ENCODE results near the gene RFC5. TPM values are rescaled to one million over a fixed set of nuclear protein-coding genes. Genes with fewer than 3 reads are reported as not detected.
A peak's percentile ranks its signal among the peaks of the same experiment; 100 is the strongest.

RFC5 gene
- total RNA-seq, 4 donors from 2014 or later: 8.3 to 18.2 (median 10.6) TPM

DNA sequence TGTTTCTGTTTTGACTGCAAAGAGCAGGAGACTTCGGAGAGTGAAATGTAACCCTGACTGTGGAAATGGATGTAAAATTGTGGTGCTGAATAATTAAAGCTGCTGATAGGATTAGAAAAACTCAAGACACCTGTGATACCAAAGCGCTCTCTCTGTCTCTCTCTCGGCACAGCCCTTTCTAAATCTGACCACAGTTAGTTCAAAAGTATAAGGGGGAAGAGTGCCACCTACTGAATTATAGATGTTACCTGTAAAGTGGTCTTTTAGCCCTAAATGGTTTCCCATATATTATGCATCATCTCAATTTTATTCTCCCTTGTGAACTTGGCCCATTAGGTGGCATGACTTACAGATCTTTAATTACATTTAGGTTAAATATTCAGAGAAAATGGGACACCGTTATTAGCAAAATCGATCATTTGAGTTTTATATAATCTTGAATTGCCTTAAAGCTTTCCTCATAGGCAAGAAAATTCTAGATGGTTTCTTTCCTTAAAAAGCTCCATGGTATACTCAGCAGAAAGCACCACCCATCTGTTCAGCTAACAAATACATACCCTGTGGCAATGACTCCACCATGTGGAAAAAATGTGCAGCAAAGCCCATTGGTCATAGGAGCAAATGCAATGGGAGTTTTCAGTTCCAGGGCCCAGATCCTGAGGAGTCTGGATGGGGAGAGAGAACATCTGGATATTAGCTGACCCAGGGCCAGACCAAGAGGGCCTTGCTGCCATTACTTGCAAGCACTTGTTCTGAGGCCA is 18.1 kb downstream of the RFC5 start:
- H3K27ac ChIP-seq: no peak overlapping the region

DNA sequence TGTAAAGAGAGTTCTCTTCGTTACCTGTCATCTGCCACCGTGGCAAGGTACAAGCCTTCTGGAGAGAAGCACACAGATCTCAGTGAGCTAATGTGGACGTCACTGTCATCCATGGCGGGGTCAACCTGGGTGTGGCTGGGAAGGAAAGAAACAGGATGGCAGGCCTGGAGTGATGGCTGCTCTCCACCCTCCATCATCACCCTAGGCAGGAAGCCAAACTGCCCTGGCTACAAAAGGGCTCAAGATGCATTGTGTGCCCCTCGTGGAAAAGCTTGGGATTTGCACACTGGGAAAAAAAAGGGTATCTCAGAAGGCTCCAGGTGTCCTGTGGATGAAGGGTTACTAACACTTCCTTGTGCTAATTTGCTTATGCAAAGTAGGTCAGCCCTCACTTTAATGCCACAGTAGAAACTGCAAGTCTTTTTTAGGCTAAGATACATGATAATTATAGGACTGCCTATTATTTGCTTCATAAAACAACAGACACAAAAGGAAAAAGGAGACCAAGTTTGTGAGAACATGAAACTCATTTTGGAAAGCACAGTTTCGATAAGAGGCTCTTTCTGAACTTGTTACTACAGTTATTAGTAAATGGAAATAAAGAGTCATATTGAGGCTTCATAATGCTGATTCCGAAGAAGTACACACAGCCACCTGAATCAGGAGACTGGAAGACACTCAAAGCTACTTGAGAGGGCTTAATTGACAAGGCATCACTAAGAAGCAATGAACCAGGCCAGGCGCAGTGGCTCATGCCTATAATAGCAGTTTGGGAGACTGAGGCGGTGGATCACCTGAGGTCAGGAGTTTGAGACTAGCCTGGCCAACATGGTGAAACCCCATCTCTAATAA is 18.9 kb downstream of the RFC5 start:
- H3K4me1 ChIP-seq: no peaks in the 10 kb centered on the region
- no peak for TF ChIP-seq POLR2A (IDR thresholded peaks at IDR 0.05)
- TF ChIP-seq, protein P1, sequence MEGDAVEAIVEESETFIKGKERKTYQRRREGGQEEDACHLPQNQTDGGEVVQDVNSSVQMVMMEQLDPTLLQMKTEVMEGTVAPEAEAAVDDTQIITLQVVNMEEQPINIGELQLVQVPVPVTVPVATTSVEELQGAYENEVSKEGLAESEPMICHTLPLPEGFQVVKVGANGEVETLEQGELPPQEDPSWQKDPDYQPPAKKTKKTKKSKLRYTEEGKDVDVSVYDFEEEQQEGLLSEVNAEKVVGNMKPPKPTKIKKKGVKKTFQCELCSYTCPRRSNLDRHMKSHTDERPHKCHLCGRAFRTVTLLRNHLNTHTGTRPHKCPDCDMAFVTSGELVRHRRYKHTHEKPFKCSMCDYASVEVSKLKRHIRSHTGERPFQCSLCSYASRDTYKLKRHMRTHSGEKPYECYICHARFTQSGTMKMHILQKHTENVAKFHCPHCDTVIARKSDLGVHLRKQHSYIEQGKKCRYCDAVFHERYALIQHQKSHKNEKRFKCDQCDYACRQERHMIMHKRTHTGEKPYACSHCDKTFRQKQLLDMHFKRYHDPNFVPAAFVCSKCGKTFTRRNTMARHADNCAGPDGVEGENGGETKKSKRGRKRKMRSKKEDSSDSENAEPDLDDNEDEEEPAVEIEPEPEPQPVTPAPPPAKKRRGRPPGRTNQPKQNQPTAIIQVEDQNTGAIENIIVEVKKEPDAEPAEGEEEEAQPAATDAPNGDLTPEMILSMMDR (IDR thresholded peaks at IDR 0.05): no peak
- H3K27me3 ChIP-seq: no peaks in the 10 kb centered on the region
- H3K36me3 ChIP-seq: peaks cover 0 to 100% (median 0%) of the 10 kb centered on the region in 3 donors
- no peak for DNase-seq
- H3K9me3 ChIP-seq: no peaks in the 10 kb centered on the region
- no peak overlapping the region for H3K4me3 ChIP-seq
- H3K27ac ChIP-seq: no peak overlapping the region

More for the DNA sequence above, 18.1 kb downstream of the RFC5 start:
- no peaks in the 10 kb centered on the region for H3K27me3 ChIP-seq
- TF ChIP-seq, protein P1 (IDR thresholded peaks at IDR 0.05): peak in 3 of 6 experiments; percentile 32 to 39 (median 35)
- TF ChIP-seq POLR2A (IDR thresholded peaks at IDR 0.05): no peak
- DNase-seq: no peak
- H3K4me1 ChIP-seq: no peaks in the 10 kb centered on the region
- H3K36me3 ChIP-seq: peaks cover 0 to 98% (median 0%) of the 10 kb centered on the region in 3 donors
- no peaks in the 10 kb centered on the region for H3K9me3 ChIP-seq
- no peak overlapping the region for H3K4me3 ChIP-seq

DNA sequence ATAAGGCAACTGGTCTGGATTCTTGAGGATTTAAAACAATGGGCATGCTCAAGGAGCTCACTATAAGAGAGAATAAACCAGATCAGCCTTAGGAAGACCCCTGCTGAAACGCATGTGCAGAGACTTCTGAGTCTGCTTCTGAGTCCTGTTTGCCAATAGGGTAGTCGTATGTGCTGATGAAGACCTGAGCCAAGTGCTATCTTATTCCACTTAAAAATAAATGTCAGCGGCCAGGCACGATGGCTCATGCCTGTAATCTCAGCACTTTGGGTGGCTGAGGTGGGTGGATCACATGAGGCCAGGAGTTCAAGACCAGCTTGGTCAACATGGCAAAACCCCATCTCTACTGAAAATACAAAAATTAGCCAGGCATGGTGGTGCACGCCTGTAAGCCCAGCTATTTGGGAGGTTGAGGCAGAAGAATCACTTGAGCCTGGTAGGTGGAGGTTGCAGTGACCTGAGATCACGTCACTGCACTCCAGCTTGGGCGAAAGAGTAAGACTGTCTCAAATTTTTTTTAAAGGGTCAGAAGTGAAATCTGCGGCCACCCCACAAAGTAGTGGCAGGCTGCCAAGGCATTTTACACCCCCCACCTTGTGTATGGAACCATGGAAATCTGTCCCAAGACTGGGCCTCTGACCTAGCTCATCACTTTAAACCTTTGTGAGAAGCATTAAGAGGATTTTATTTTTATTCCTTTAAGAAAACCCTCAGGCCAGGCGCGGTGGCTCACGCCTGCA is 20.3 kb downstream of the RFC5 start:
- TF ChIP-seq, protein P1 (IDR thresholded peaks at IDR 0.05): no peak
- no peak for TF ChIP-seq POLR2A (IDR thresholded peaks at IDR 0.05)
- no peak overlapping the region for H3K4me3 ChIP-seq
- H3K4me1 ChIP-seq: no peaks in the 10 kb centered on the region
- no peak for DNase-seq
- no peak overlapping the region for H3K27ac ChIP-seq
- H3K36me3 ChIP-seq: peaks cover 0 to 100% (median 0%) of the 10 kb centered on the region in 3 donors
- no peaks in the 10 kb centered on the region for H3K9me3 ChIP-seq
- H3K27me3 ChIP-seq: no peaks in the 10 kb centered on the region

DNA sequence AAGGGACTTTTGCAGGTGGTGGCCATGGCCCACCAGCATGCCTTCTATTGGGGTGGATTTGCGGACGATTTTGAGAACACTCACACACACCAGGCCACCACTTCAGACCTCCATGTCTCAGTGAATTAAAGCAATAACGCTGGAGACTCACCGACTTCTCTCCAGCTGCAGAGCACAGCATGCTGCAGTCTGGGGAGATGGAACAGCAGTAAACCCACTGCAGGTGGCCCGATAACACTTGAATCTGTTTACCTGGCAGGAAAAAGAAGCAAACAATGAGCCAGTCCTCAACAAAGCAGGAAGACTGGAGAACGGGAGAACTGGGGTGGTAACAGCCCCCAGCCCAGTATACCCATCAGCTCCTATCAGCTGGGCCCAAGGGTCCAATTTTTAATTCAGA is 21.6 kb downstream of the RFC5 start:
- Histone ChIP-seq H3K27ac (no peak overlapping the region), H3K36me3 (peaks cover 0 to 100% (median 0%) of the 10 kb centered on the region in 3 donors), H3K27me3 (no peaks in the 10 kb centered on the region), H3K4me3 (no peak overlapping the region), H3K9me3 (no peaks in the 10 kb centered on the region), H3K4me1 (no peaks in the 10 kb centered on the region)
- TF ChIP-seq POLR2A (IDR thresholded peaks at IDR 0.05): no peak
- TF ChIP-seq, protein P1 (IDR thresholded peaks at IDR 0.05): no peak
- DNase-seq: no peak

DNA sequence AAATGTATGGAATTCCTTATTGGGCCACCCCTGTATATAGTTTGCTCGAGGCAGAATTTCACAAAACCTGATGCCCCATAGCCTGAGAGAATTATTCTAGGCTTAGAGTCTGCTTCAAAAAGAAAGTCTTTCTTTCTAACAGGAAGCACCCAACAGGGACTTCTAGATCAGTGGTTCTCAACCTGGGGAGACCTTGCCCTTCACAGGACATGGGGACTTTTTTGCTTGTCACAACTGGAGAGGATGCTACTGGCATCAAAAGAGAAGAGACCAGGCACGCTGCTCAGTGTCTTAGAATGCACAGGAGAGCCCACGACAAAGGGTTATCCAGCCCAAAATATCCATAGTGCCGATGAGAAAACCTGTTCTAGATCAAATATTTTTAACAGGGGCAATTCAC is 25.6 kb downstream of the RFC5 start:
- no peaks in the 10 kb centered on the region for H3K4me1 ChIP-seq
- TF ChIP-seq POLR2A (IDR thresholded peaks at IDR 0.05): no peak
- peaks cover 0 to 87% (median 0%) of the 10 kb centered on the region in 3 donors for H3K36me3 ChIP-seq
- DNase-seq: no peak
- H3K9me3 ChIP-seq: no peaks in the 10 kb centered on the region
- H3K27me3 ChIP-seq: no peaks in the 10 kb centered on the region
- H3K4me3 ChIP-seq: no peak overlapping the region
- no peak overlapping the region for H3K27ac ChIP-seq

All from Peyer's patch (tissue), 4 donors.